Kidney epithelial cell (primary cell): ENCODE data around the gene SLC29A4. TPM values are rescaled to one million over a fixed set of nuclear protein-coding genes. Genes with fewer than 3 reads are reported as not detected.

Experiments
- DNase-seq: peaks from one replicate; pipeline ENCODE4 v3.0.0-alpha.2; 2010; ENCODE audit warnings: low read depth
- H3K27me3 ChIP-seq: 2 replicates; pipeline ENCODE4 v1.6.0; 2011; ENCODE audit warnings: low read length; ENCODE audit not compliant: control insufficient read depth, insufficient read depth
- H3K36me3 ChIP-seq: 2 replicates; pipeline ENCODE4 v1.5.1; 2011; ENCODE audit warnings: low read length; ENCODE audit not compliant: control insufficient read depth, insufficient read depth
- H3K4me3 ChIP-seq: 2 replicates; pipeline ENCODE4 v1.5.1; 2011; ENCODE audit warnings: low read depth, mild to moderate bottlenecking, control low read depth, low read length
- total RNA-seq: library from RNA; depleted of rRNA; stranded (reverse); fragments of >200 nt; gene quantifications from 2 replicates; pipeline ENCODE4 v1.2.3, GENCODE V29; 2015
- TF ChIP-seq, protein P1 (sequence below): IDR thresholded peaks from 2 replicates; pipeline ENCODE4 v1.5.1; 2011; ENCODE audit warnings: mild to moderate bottlenecking, moderate library complexity, low read length, control low read depth, inconsistent platforms; ENCODE audit not compliant: insufficient read depth, poor library complexity, severe bottlenecking

Gene SLC29A4
- total RNA-seq, 1 donor from 2014 or later = 6.1 TPM

DNA sequence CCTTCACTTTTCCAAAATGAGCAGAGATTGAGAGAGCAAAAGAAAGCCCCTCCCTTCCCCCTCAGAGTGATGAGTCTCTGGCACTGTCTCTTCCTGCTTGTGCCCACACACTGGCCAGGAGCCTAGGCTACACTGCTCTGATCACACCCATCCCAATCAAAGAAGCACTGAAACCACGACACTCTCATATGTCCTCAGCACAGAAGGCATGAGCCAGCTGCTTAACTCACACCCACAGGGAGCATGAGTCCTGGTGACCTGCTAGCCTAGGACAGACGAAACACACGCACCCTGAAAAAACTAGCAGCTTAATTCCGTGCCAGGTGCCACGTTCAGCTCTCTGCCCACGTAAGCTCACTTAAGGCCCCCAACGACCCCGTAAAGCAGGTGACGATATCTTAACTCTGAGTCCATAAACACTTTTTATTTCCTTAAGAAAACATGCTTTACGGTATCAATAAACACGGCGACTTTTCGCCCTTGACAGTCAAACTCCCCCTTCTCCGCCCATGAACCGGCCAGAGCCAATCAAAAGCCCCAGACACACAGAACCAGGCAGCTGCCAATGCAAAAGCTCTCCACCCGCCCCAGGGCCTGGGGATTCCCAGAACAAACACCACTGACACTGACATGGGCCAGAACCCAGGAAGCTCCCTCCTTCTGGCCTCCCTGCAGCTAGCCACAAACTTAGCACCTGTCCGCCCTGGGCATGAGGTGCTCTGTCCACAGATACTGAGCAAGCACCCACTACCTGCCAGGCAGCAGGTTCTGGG is 71.9 kb downstream of the SLC29A4 start:
- no peaks in the 10 kb centered on the region for H3K27me3 ChIP-seq
- no peak for DNase-seq
- peaks cover 2% of the 10 kb centered on the region for H3K36me3 ChIP-seq
- no peak overlapping the region for H3K4me3 ChIP-seq
- TF ChIP-seq, protein P1, sequence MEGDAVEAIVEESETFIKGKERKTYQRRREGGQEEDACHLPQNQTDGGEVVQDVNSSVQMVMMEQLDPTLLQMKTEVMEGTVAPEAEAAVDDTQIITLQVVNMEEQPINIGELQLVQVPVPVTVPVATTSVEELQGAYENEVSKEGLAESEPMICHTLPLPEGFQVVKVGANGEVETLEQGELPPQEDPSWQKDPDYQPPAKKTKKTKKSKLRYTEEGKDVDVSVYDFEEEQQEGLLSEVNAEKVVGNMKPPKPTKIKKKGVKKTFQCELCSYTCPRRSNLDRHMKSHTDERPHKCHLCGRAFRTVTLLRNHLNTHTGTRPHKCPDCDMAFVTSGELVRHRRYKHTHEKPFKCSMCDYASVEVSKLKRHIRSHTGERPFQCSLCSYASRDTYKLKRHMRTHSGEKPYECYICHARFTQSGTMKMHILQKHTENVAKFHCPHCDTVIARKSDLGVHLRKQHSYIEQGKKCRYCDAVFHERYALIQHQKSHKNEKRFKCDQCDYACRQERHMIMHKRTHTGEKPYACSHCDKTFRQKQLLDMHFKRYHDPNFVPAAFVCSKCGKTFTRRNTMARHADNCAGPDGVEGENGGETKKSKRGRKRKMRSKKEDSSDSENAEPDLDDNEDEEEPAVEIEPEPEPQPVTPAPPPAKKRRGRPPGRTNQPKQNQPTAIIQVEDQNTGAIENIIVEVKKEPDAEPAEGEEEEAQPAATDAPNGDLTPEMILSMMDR = no peak

Other genes starting within 250 kb of the SLC29A4 start
- gene RBAK, start 237.1 kb upstream of the SLC29A4 start, total RNA-seq = 7.0 and 11.0 TPM in 2 replicates
- gene WIPI2, start 92.7 kb upstream of the SLC29A4 start, total RNA-seq = 66.5 and 71.5 TPM in 2 replicates
- 31.6 and 38.4 TPM in 2 replicates for gene TNRC18, start 140.9 kb downstream of the SLC29A4 start, total RNA-seq
- 22.7 and 29.4 TPM in 2 replicates for gene FBXL18, start 230.9 kb downstream of the SLC29A4 start, total RNA-seq
- gene ACTB, start 247.7 kb downstream of the SLC29A4 start, total RNA-seq = 3,879 and 4,550 TPM in 2 replicates